Tibial artery (tissue), 4 donors: Measurements from ENCODE around the gene BAG5.

Experiments used
- DNase-seq, 2 donors: peaks; one replicate each; pipeline ENCODE4 v3.0.0-alpha.2; 2019
- H3K27ac ChIP-seq, 2 donors: fragments of 200-600 bp; sonication (generic) in 1 of 2; 1 replicate in 1 of 2; 2 replicates in 1 of 2; pipeline ENCODE4 v1.5.1; 2018 to 2019; ENCODE audit warnings: mild to moderate bottlenecking in 1 of 2
- H3K27me3 ChIP-seq, 2 donors: fragments of 200-600 bp; sonication (generic) in 1 of 2; one replicate each; pipeline versions ENCODE4 v1.5.1 to v1.6.0; 2016 to 2019
- H3K36me3 ChIP-seq, 3 donors: fragments of 200-600 bp; sonication (generic) in 2 of 3; one replicate each; pipeline ENCODE4 v1.5.1; 2016 to 2019; ENCODE audit warnings: mild to moderate bottlenecking in 2 of 3
- H3K4me1 ChIP-seq, 4 donors: fragments of 200-600 bp; sonication (generic) in 2 of 4; 1 replicate in 3 of 4; 2 replicates in 1 of 4; pipeline ENCODE4 v1.5.1; 2016 to 2019
- H3K4me3 ChIP-seq, 2 donors: fragments of 200-600 bp; sonication (generic) in 1 of 2; 1 replicate in 1 of 2; 2 replicates in 1 of 2; pipeline ENCODE4 v1.5.1; 2018 to 2019; ENCODE audit warnings: mild to moderate bottlenecking in 2 of 2
- H3K9me3 ChIP-seq, 3 donors: fragments of 200-600 bp; sonication (generic) in 1 of 3; one replicate each; pipeline ENCODE4 v1.5.1; 2016 to 2019
- intact Hi-C: fragments of 100-400 bp; cut with DNase I; formaldehyde crosslinking; loops from one replicate; pipeline ENCODE4 v1.15.0; 2023; ENCODE audit warnings: low total_unique reads
- TF ChIP-seq, protein P1 (sequence below), 2 experiments: fragments of 200-600 bp in 1 of 2; fragments of 450-650 bp in 1 of 2; IDR thresholded peaks; one replicate each; pipeline ENCODE4 v1.5.1; 2017 to 2019; ENCODE audit warnings: antibody characterized with exemption in 2 of 2, mild to moderate bottlenecking in 1 of 2, moderate library complexity in 1 of 2

Gene BAG5

DNA sequence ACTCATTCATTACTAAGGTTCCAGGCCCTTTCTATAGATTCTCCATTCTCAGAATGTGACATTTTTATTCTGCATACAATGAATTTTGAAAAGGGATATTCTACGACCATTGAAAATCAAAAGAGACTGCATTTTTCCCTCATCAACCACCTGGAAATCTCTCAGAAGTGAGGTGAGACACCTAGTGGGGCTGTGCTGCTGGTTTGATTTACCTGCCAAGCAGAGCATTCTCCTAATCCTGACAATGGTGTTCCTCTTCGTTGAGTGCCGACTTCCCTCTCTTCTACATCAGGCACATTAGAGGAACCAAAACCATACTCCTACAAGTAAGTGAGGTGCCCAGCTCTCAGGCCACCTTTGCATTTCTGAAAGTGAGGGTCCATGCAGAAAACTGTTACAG lies 54.7 kb downstream of the BAG5 start:
- no peak for DNase-seq
- no peaks in the 10 kb centered on the region for H3K27me3 ChIP-seq
- H3K9me3 ChIP-seq = no peaks in the 10 kb centered on the region
- TF ChIP-seq, protein P1, sequence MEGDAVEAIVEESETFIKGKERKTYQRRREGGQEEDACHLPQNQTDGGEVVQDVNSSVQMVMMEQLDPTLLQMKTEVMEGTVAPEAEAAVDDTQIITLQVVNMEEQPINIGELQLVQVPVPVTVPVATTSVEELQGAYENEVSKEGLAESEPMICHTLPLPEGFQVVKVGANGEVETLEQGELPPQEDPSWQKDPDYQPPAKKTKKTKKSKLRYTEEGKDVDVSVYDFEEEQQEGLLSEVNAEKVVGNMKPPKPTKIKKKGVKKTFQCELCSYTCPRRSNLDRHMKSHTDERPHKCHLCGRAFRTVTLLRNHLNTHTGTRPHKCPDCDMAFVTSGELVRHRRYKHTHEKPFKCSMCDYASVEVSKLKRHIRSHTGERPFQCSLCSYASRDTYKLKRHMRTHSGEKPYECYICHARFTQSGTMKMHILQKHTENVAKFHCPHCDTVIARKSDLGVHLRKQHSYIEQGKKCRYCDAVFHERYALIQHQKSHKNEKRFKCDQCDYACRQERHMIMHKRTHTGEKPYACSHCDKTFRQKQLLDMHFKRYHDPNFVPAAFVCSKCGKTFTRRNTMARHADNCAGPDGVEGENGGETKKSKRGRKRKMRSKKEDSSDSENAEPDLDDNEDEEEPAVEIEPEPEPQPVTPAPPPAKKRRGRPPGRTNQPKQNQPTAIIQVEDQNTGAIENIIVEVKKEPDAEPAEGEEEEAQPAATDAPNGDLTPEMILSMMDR (IDR thresholded peaks at IDR 0.05) = no peak
- no peak overlapping the region for H3K4me3 ChIP-seq
- peaks cover 34 to 87% (median 68%) of the 10 kb centered on the region in 3 donors for H3K36me3 ChIP-seq
- intact Hi-C loops = no loop called here
- H3K27ac ChIP-seq = no peak overlapping the region
- H3K4me1 ChIP-seq = peaks cover 0 to 7% (median 5%) of the 10 kb centered on the region in 4 donors
